Naive thymus-derived CD4-positive, alpha-beta T cell (primary cell): Measurements from ENCODE around the gene SEZ6. TPM values are rescaled to one million over a fixed set of nuclear protein-coding genes. Genes with fewer than 3 reads are reported as not detected.
A peak's percentile ranks its signal among the peaks of the same experiment; 100 is the strongest.

Experiments
- ATAC-seq: fragments of 150-1000 bp; cut with Tn5 transposase; 2 replicates; pipeline ENCODE4 v1.10.0; 2021; ENCODE audit warnings: mild to moderate bottlenecking, moderate library complexity
- CTCF ChIA-PET: fragments of 350-600 bp; sonication (Branson Sonifier 250); formaldehyde crosslinking; loops from one replicate; lab custom pipeline; 2021; ENCODE audit warnings: antibody characterized with exemption; lab: Charles Lee
- POLR2A ChIA-PET: fragments of 350-600 bp; sonication (Branson Sonifier 250); formaldehyde crosslinking; loops from one replicate; lab custom pipeline; 2021; ENCODE audit warnings: antibody characterized with exemption, inconsistent platforms; lab: Charles Lee
- DNase-seq, 9 donors: peaks; one replicate each; pipeline versions ENCODE4 v3.0.0 to v3.0.0-alpha.2; 2020 to 2022; ENCODE audit warnings: mixed read lengths in 1 of 9
- H3K27ac ChIP-seq: one replicate; pipeline ENCODE4 v1.7.0; 2013; ENCODE audit warnings: mild to moderate bottlenecking, low read depth, low read length, moderate library complexity
- H3K27me3 ChIP-seq, 2 donors: one replicate each; pipeline ENCODE4 v1.7.0; 2013; ENCODE audit warnings: low read length in 2 of 2, mild to moderate bottlenecking in 2 of 2, moderate library complexity in 2 of 2; ENCODE audit not compliant: control insufficient read depth in 2 of 2, insufficient read depth in 2 of 2
- H3K36me3 ChIP-seq, 3 experiments: 1 replicate in 2 of 3; 2 replicates in 1 of 3; pipeline ENCODE4 v1.7.0; 2013; ENCODE audit warnings: low read length in 3 of 3, mild to moderate bottlenecking in 3 of 3, moderate library complexity in 1 of 3; ENCODE audit not compliant: insufficient read depth in 3 of 3, control insufficient read depth in 2 of 3
- H3K4me1 ChIP-seq, 2 donors: one replicate each; pipeline ENCODE4 v1.7.0; 2013; ENCODE audit warnings: low read length in 2 of 2, mild to moderate bottlenecking in 2 of 2, moderate library complexity in 1 of 2; ENCODE audit not compliant: control insufficient read depth in 2 of 2, insufficient read depth in 2 of 2
- H3K4me3 ChIP-seq: 2 replicates; pipeline ENCODE4 v1.7.0; 2013; ENCODE audit warnings: mild to moderate bottlenecking, low read length
- H3K9me3 ChIP-seq, 3 experiments: 1 replicate in 2 of 3; 2 replicates in 1 of 3; pipeline ENCODE4 v1.7.0; 2013; ENCODE audit warnings: low read length in 3 of 3; ENCODE audit not compliant: control insufficient read depth in 2 of 3
- H3K27ac Mint-ChIP-seq, 9 donors: one replicate each; pipeline ENCODE4 v1.8.0; 2020 to 2022; ENCODE audit warnings: mixed read lengths in 9 of 9, mild to moderate bottlenecking in 8 of 9, moderate library complexity in 5 of 9, inconsistent platforms in 2 of 9
- H3K27me3 Mint-ChIP-seq, 5 donors: one replicate each; pipeline ENCODE4 v1.8.0; 2021 to 2022; ENCODE audit warnings: mixed read lengths in 5 of 5, mild to moderate bottlenecking in 1 of 5
- H3K36me3 Mint-ChIP-seq, 5 donors: one replicate each; pipeline ENCODE4 v1.8.0; 2020 to 2022; ENCODE audit warnings: mixed read lengths in 5 of 5, mild to moderate bottlenecking in 3 of 5, inconsistent platforms in 1 of 5
- H3K4me1 Mint-ChIP-seq, 7 donors: one replicate each; pipeline ENCODE4 v1.8.0; 2020 to 2022; ENCODE audit warnings: mixed read lengths in 7 of 7, mild to moderate bottlenecking in 3 of 7, inconsistent platforms in 1 of 7
- H3K4me3 Mint-ChIP-seq, 10 donors: one replicate each; pipeline ENCODE4 v1.8.0; 2020 to 2022; ENCODE audit warnings: mild to moderate bottlenecking in 10 of 10, mixed read lengths in 10 of 10, moderate library complexity in 6 of 10, inconsistent platforms in 2 of 10
- H3K9me3 Mint-ChIP-seq, 11 donors: one replicate each; pipeline ENCODE4 v1.8.0; 2020 to 2022; ENCODE audit warnings: mixed read lengths in 11 of 11, mild to moderate bottlenecking in 4 of 11, inconsistent platforms in 1 of 11, moderate library complexity in 1 of 11
- intact Hi-C, 2 donors: fragments of 100-400 bp; cut with micrococcal nuclease; formaldehyde crosslinking; loops; one replicate each; pipeline ENCODE4 v1.15.1; 2023
- polyA plus RNA-seq, 2 donors: library from polyadenylated mRNA; unstranded; fragments of 300-500 nt; fragmentation: Illumina TruSeq; gene quantifications; one replicate each; pipeline ENCODE4 v1.2.3, GENCODE V29; 2021
- total RNA-seq, 6 experiments: library from RNA in 5 of 6; stranded (reverse) in 5 of 6; gene quantifications; 1 replicate in 5 of 6; 2 replicates in 1 of 6; pipeline ENCODE4 v1.2.3 and lab custom pipeline; 2021 to 2026

SEZ6 gene
- total and polyA plus RNA-seq, 7 experiments from 2014 or later: 0.40 to 2.0 (median 0.64) TPM; not detected in 3

- no peaks in the 10 kb centered on the region for H3K9me3 ChIP-seq
- CTCF ChIA-PET: no interaction called here
- no peak for DNase-seq
- Mint-ChIP-seq H3K27ac (no peak overlapping the region), H3K4me1 (peaks cover 0 to 4% (median 0%) of the 10 kb centered on the region in 7 donors), H3K4me3 (no peak overlapping the region), H3K27me3 (peaks cover 44 to 68% (median 60%) of the 10 kb centered on the region in 5 donors), H3K36me3 (peaks cover 0 to 5% (median 4%) of the 10 kb centered on the region in 5 donors), H3K9me3 (peaks cover 0 to 5% (median 0%) of the 10 kb centered on the region in 11 donors)
- POLR2A ChIA-PET: no interaction called here
- H3K27ac ChIP-seq: no peak overlapping the region
- H3K36me3 ChIP-seq: no peaks in the 10 kb centered on the region
- intact Hi-C loops: no loop called here
- H3K4me3 ChIP-seq: no peak overlapping the region
- no peaks in the 10 kb centered on the region for H3K4me1 ChIP-seq
- H3K27me3 ChIP-seq: peaks cover 0 to 16% of the 10 kb centered on the region in 2 donors
- ATAC-seq: no peak
Measured at GRCh38 chr17:29007456-29007855, 1.6 kb upstream of the SEZ6 start.

- H3K9me3 ChIP-seq: no peaks in the 10 kb centered on the region
- H3K36me3 Mint-ChIP-seq: peaks cover 0 to 5% (median 4%) of the 10 kb centered on the region in 5 donors
- peak overlapping the region in 1 of 9 donors; percentile 74 for H3K27ac Mint-ChIP-seq
- no peak for ATAC-seq
- no peak overlapping the region for H3K4me3 ChIP-seq
- peak overlapping the region in 1 of 10 donors; percentile 65 for H3K4me3 Mint-ChIP-seq
- no peaks in the 10 kb centered on the region for H3K4me1 ChIP-seq
- ChIA-PET POLR2A (no interaction called here), CTCF (no interaction called here)
- peaks cover 0 to 4% (median under 1%) of the 10 kb centered on the region in 7 donors for H3K4me1 Mint-ChIP-seq
- H3K36me3 ChIP-seq: no peaks in the 10 kb centered on the region
- H3K9me3 Mint-ChIP-seq: peaks cover 0 to 5% (median 0%) of the 10 kb centered on the region in 11 donors
- no peak for DNase-seq
- peaks cover 0 to 16% of the 10 kb centered on the region in 2 donors for H3K27me3 ChIP-seq
- H3K27ac ChIP-seq: no peak overlapping the region
- peaks cover 42 to 59% (median 54%) of the 10 kb centered on the region in 5 donors for H3K27me3 Mint-ChIP-seq
- intact Hi-C loops: no loop called here
Measured at GRCh38 chr17:29004081-29004692, 1.6 kb downstream of the SEZ6 start.

DNA sequence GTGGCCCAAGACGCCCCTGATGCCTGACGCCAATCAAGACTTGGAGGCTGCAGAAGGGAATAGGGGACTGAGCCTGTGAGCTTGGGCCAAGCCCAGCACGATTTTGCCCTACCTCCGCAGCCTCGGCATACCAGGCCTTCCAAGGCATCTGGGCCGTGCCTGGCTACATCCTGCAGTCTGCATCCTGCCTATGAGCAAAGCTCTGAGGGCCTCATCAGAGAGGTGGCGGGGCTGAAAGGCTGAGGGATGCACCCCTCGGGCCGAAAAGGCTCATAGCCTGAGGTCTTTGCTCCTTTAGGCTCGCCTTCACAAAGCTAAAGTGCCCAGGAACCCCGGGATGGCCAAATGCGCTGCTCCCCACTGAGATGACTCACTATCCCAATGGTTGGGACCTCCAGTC, 2.5 kb downstream of the SEZ6 start:
- no peak overlapping the region for H3K4me3 ChIP-seq
- no peaks in the 10 kb centered on the region for H3K9me3 ChIP-seq
- Mint-ChIP-seq H3K4me1 (peaks cover 0 to 6% (median 2%) of the 10 kb centered on the region in 7 donors), H3K9me3 (peaks cover 0 to 5% (median 0%) of the 10 kb centered on the region in 11 donors), H3K36me3 (peaks cover 0 to 5% (median 3%) of the 10 kb centered on the region in 5 donors), H3K27me3 (peaks cover 39 to 56% (median 51%) of the 10 kb centered on the region in 5 donors), H3K4me3 (no peak overlapping the region), H3K27ac (no peak overlapping the region)
- intact Hi-C loops: no loop called here
- H3K36me3 ChIP-seq: no peaks in the 10 kb centered on the region
- peaks cover 0 to 16% of the 10 kb centered on the region in 2 donors for H3K27me3 ChIP-seq
- CTCF ChIA-PET: no interaction called here
- no peak for DNase-seq
- POLR2A ChIA-PET: no interaction called here
- ATAC-seq: no peak
- H3K4me1 ChIP-seq: no peaks in the 10 kb centered on the region
- H3K27ac ChIP-seq: no peak overlapping the region

DNA sequence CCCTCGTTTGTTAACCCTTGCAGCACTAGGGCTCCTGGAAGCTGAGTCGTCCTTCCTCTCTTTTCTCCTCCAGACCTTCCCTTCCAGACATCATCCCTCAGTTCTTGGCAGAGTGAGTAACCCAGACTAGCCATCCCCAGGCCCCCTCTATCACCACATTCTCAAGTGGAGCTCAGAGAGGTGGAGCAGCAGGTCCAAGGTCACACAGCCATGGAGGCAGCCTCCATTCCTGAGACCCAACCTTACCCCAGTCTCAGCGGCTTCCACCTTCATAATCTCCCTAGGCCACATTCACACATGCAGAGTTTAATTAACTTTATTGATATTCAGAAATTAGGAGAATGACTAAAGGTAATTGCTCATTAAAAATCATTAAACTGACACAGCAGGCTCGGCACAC, 3.0 kb downstream of the SEZ6 start:
- no peaks in the 10 kb centered on the region for H3K36me3 ChIP-seq
- H3K4me3 ChIP-seq: no peak overlapping the region
- Mint-ChIP-seq H3K4me1 (peaks cover 0 to 6% (median 2%) of the 10 kb centered on the region in 7 donors), H3K9me3 (peaks cover 0 to 5% (median 0%) of the 10 kb centered on the region in 11 donors), H3K36me3 (peaks cover 0 to 5% (median 3%) of the 10 kb centered on the region in 5 donors), H3K4me3 (no peak overlapping the region), H3K27ac (no peak overlapping the region), H3K27me3 (peaks cover 36 to 55% (median 47%) of the 10 kb centered on the region in 5 donors)
- H3K9me3 ChIP-seq: no peaks in the 10 kb centered on the region
- H3K4me1 ChIP-seq: no peaks in the 10 kb centered on the region
- H3K27ac ChIP-seq: no peak overlapping the region
- peaks cover 0 to 16% of the 10 kb centered on the region in 2 donors for H3K27me3 ChIP-seq
- no peak for ATAC-seq
- no peak for DNase-seq
- POLR2A ChIA-PET: no interaction called here
- CTCF ChIA-PET: no interaction called here
- intact Hi-C loops: no loop called here

GRCh38 chr17:29000973-29001372, 4.9 kb downstream of the SEZ6 start:
- CTCF ChIA-PET: no interaction called here
- H3K27me3 Mint-ChIP-seq: peaks cover 20 to 45% (median 36%) of the 10 kb centered on the region in 5 donors

GRCh38 chr17:28999206-28999605, 6.6 kb downstream of the SEZ6 start:
- intact Hi-C loops: no loop called here
- ATAC-seq: no peak

More at GRCh38 chr17:29000973-29001372, 4.9 kb downstream of the SEZ6 start:
- Mint-ChIP-seq H3K4me3 (no peak overlapping the region), H3K9me3 (peaks cover 0 to 5% (median 0%) of the 10 kb centered on the region in 11 donors), H3K36me3 (peaks cover 0 to 3% (median 0%) of the 10 kb centered on the region in 5 donors), H3K27ac (no peak overlapping the region), H3K4me1 (peaks cover 0 to 6% (median 0%) of the 10 kb centered on the region in 7 donors)
- POLR2A ChIA-PET: no interaction called here
- DNase-seq (no peak), ATAC-seq (no peak)
- intact Hi-C loops: no loop called here
- H3K4me1 ChIP-seq: no peaks in the 10 kb centered on the region
- H3K4me3 ChIP-seq: no peak overlapping the region
- H3K27me3 ChIP-seq: peaks cover 0 to 11% of the 10 kb centered on the region in 2 donors
- no peak overlapping the region for H3K27ac ChIP-seq
- no peaks in the 10 kb centered on the region for H3K36me3 ChIP-seq
- H3K9me3 ChIP-seq: no peaks in the 10 kb centered on the region

More at GRCh38 chr17:28999206-28999605, 6.6 kb downstream of the SEZ6 start:
- ChIA-PET POLR2A (no interaction called here), CTCF (no interaction called here)
- H3K9me3 ChIP-seq: no peaks in the 10 kb centered on the region
- Mint-ChIP-seq H3K4me1 (peaks cover 0 to 6% (median 0%) of the 10 kb centered on the region in 7 donors), H3K27me3 (peaks cover 14 to 37% (median 25%) of the 10 kb centered on the region in 5 donors), H3K27ac (no peak overlapping the region), H3K4me3 (no peak overlapping the region), H3K36me3 (peaks cover 0 to 3% (median 0%) of the 10 kb centered on the region in 5 donors), H3K9me3 (peaks cover 0 to 3% (median 0%) of the 10 kb centered on the region in 11 donors)
- no peak overlapping the region for H3K4me3 ChIP-seq
- no peak overlapping the region for H3K27ac ChIP-seq
- H3K4me1 ChIP-seq: no peaks in the 10 kb centered on the region
- H3K36me3 ChIP-seq: no peaks in the 10 kb centered on the region
- DNase-seq: no peak
- H3K27me3 ChIP-seq: no peaks in the 10 kb centered on the region
